ENCODE measurements around the gene TMEM219. TPM values are rescaled to one million over a fixed set of nuclear protein-coding genes. Genes with fewer than 3 reads are reported as not detected.
A peak's percentile ranks its signal among the peaks of the same experiment; 100 is the strongest.

TMEM219 gene
- total and polyA plus RNA-seq, 9 of the 15 experiments (the other 6 are each of a cell fraction or from before 2014, with no cell fraction given) = 35.3 to 62.8 (median 55.5) TPM

- TF ChIP-seq ZC3H11A (IDR thresholded peaks at IDR 0.05; ENCODE audit: low read depth, low read length) (no peak), RBM17 (IDR thresholded peaks at IDR 0.05; ENCODE audit: borderline replicate concordance, low read depth, low read length) (no peak), RREB1 (CRISPR knock-in tag; IDR thresholded peaks at IDR 0.05) (no peak), CHD2 (IDR thresholded peaks at IDR 0.05; ENCODE audit: low read depth, low read length) (no peak), ZZZ3 (IDR thresholded peaks at IDR 0.05) (no peak), EHMT2 (IDR thresholded peaks at IDR 0.05) (no peak), MEIS2 (IDR thresholded peaks at IDR 0.05; ENCODE audit: partially characterized antibody) (peak; percentile 93), U2AF2 (optimal IDR thresholded peaks at IDR 0.05; ENCODE audit: low read depth, low read length) (no peak), ATF1 (CRISPR knock-in tag; IDR thresholded peaks at IDR 0.05) (no peak), ATF1 (tag; IDR thresholded peaks at IDR 0.05) (no peak), E2F1 (CRISPR knock-in tag; IDR thresholded peaks at IDR 0.05) (no peak), ELF4 (CRISPR knock-in tag; IDR thresholded peaks at IDR 0.05) (no peak), CEBPG (CRISPR knock-in tag; IDR thresholded peaks at IDR 0.05) (peak; percentile 17; the same call in 1 of the 2 replicates), CEBPG (tag; conservative IDR thresholded peaks at IDR 0.05 in 1 of 2, IDR thresholded peaks at IDR 0.05 in 1 of 2) (no peak), CEBPB (tag; IDR thresholded peaks at IDR 0.05) (no peak), ZNF668 (CRISPR knock-in tag; IDR thresholded peaks at IDR 0.05) (no peak), NFIX (CRISPR knock-in tag; IDR thresholded peaks at IDR 0.05; ENCODE audit: low read depth) (no peak), SMAD3 (CRISPR knock-in tag; conservative IDR thresholded peaks at IDR 0.05) (no peak)
- TF ChIP-seq, protein P1, sequence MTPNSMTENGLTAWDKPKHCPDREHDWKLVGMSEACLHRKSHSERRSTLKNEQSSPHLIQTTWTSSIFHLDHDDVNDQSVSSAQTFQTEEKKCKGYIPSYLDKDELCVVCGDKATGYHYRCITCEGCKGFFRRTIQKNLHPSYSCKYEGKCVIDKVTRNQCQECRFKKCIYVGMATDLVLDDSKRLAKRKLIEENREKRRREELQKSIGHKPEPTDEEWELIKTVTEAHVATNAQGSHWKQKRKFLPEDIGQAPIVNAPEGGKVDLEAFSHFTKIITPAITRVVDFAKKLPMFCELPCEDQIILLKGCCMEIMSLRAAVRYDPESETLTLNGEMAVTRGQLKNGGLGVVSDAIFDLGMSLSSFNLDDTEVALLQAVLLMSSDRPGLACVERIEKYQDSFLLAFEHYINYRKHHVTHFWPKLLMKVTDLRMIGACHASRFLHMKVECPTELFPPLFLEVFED (CRISPR knock-in tag; conservative IDR thresholded peaks at IDR 0.05) = no peak
Measured at GRCh38 chr16:29925781-29926710, 35.8 kb upstream of the TMEM219 start, which contains the start of gene KCTD13 (continued).
